Activated CD4-positive, alpha-beta T cell treated with anti-CD3 and anti-CD28 coated beads, Interleukin-2, amount 50 U/mL, for 16 hours (primary cell): ENCODE results near the gene CHRM2.

Source experiments
- DNase-seq: peaks from one replicate; pipeline ENCODE4 v3.0.0-alpha.2; 2020

Gene CHRM2

DNA sequence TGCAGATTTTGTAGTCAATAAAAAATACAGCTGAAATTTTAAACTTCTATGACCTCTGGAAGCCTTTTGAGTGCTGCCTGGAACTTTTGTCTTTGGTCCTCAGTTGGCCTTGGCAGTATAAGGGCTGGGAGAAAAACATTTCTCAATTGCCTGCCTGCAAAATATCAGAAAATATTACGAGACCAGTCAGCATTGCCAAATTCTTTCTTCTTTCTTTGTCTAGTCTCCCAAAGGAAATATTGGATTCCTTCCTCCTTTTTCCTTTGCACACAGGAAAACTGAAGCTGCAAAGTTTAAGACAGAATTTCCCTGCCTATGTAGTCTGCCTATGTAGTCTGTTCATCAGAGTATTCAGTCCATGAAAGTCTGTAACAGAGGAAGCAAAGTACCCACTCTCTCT is 95.9 kb downstream of the CHRM2 start:
- DNase-seq = no peak

GRCh38 chr7:136966825-136967224 is 98.4 kb downstream of the CHRM2 start:
- no peak for DNase-seq

DNA sequence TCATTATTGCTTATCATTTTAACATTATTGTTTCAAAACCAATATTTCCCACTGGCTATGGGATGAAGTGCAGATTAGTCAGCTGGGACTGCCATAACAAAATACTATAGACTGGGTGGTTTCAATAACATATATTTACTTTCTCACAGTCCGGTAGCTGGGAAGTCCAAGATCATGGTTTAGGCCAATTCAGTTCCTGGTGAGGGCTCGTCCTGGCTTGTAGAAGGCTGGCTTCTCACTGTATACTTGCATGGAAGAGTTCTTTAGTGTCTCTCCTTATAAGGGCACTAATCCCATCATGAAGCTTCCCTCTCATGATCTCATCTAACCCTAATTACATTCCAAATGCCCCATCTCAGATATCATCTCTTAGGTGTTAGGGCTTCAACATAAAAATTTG is 101.3 kb downstream of the CHRM2 start:
- no peak for DNase-seq

DNA sequence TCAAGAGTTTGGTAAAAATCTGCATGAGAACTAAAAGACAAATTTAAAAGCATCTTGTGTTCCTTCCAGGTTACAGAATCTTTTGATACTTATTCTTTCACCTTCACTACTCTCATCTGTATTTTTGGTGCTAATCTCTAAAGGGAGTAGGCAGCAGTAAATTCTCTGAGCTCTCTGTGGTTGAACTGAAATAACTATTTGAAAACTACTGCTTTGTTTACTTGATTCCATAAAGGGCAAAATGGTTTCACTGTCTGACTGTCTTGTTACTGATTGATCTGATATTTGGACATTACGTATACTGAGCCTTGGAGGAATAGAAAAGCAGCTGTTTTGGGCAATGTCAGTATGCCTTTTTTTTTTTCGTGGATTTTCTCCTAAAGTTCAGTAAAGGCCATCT is 103.3 kb downstream of the CHRM2 start:
- DNase-seq = no peak

GRCh38 chr7:136976504-136977251 is 108.2 kb downstream of the CHRM2 start:
- no peak for DNase-seq

DNA sequence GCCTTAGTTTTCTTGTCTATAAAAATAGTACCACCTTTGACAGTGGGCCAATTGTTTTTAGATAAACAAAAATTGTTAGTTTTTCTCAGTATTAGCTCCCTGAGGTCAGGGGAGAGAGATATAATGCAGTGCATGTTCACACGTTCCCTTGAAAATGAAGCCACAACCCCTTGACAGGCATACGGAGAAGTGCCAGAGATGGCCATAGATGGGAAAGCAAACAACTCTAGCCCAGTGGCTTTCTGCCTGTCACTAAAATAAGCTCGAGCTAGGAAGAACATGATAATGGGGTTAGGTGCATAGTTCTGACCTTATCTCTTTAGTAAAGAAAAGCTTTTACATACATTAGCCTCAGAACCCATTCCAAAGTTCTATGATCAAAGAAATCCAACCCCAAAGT is 124.9 kb downstream of the CHRM2 start:
- DNase-seq = no peak

DNA sequence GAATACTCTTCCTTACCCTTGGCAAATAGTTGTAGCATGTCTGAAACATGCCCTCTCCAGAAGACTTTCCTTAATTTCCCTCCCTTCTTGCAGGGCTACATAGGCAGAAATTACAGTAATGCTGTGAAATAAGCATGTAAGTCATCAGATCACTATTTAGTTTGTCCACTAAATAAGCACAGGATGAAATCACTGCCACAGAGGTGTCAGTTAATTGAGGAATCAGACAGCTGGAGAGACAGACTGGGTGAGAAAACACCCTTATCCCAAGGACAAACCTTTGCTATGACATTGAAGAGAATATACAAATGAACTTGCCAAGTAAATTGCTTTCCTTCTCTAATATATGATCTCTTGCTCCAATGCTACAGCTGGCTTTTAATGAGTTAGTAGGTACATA is 129.3 kb downstream of the CHRM2 start:
- DNase-seq = no peak

DNA sequence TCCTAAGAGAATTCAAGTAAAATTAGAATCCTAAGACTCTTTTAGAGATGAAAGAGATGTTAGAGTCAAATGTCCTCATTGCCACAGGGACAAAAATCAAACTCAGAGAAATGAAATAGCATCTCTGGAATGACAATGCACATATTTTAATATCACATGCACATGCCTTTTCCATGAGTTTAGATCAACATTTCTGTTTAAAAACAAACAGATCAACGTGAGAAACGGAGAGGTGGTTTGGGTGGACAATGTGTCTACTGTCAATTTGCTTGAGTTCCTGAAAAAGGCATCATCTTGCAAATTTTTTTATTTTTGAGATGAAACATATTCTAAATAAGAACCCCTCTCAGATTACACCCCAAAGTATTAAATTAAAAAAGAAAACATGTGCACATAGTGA is 130.0 kb downstream of the CHRM2 start:
- no peak for DNase-seq

GRCh38 chr7:137000621-137001020 is 132.2 kb downstream of the CHRM2 start:
- DNase-seq = no peak

DNA sequence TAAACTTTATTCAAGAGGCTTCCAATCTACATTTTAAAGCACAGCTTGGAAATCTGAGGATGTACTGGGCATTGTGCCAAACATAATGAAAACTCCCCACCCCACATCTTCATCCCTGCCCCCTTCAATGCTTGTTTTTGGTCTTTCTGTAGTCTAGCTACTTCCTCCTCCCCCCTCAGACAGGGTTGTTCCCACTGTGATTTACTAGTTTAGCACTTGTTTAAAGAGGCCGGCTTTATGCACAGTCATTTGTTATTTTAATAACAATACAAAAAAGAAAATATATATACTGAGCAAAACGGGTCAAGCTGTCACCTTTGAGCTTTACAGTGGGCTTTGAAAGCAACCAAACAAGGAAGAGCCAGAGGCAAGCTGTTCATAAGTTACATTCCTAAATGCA is 132.6 kb downstream of the CHRM2 start:
- DNase-seq = no peak

- no peak for DNase-seq
These were observed 133.0 kb downstream of the CHRM2 start for GRCh38 chr7:137001478-137001877.

- DNase-seq = no peak
These were observed 134.6 kb downstream of the CHRM2 start for GRCh38 chr7:137003086-137003485.

DNA sequence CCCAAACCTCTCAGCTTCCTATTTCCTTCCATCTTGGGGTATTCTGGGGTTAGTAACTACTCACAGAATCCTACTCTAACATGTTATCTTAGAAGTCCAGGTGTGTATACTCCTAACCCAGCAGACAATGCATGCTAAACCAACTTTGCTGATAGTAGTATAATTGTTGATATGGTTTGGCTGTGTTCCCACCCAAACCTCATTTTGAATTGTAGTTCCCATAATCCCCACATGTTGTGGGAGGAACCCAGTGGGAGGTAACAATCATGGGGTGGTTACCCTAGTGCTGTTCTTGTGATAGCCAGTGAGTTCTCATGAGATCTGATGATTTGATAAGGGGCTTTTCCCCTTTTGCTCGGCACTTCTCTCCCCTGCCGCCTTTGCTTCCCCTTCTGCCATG is 135.1 kb downstream of the CHRM2 start:
- no peak for DNase-seq

- DNase-seq = no peak
These were observed 137.4 kb downstream of the CHRM2 start for GRCh38 chr7:137005873-137006272.

GRCh38 chr7:137006293-137006692 is 137.8 kb downstream of the CHRM2 start:
- DNase-seq = no peak

GRCh38 chr7:137007001-137007694 is 138.7 kb downstream of the CHRM2 start:
- DNase-seq = no peak

DNA sequence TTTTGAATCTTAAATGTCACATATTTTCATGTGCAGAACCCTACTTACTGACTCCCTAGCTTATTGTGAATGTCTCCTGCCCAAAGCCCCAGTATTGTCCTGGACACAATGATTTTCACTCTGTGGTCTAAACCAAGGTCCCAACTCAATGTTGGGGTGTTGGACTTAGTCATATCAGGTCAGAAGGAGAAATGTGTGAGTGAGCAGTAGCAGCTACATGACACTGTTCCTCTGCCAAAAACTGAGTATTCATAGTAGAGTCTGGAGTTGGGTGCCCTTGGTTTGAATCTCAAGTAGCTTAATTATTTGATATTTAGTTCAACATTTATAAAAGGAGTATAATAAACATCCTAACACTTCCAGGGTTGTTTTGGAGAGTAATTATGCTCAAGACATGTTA is 141.0 kb downstream of the CHRM2 start:
- no peak for DNase-seq

DNA sequence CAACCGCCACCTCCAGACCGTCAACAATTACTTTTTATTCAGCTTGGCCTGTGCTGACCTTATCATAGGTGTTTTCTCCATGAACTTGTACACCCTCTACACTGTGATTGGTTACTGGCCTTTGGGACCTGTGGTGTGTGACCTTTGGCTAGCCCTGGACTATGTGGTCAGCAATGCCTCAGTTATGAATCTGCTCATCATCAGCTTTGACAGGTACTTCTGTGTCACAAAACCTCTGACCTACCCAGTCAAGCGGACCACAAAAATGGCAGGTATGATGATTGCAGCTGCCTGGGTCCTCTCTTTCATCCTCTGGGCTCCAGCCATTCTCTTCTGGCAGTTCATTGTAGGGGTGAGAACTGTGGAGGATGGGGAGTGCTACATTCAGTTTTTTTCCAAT is 146.6 kb downstream of the CHRM2 start:
- DNase-seq = no peak

GRCh38 chr7:137017221-137017620 is 148.8 kb downstream of the CHRM2 start:
- DNase-seq = no peak

DNA sequence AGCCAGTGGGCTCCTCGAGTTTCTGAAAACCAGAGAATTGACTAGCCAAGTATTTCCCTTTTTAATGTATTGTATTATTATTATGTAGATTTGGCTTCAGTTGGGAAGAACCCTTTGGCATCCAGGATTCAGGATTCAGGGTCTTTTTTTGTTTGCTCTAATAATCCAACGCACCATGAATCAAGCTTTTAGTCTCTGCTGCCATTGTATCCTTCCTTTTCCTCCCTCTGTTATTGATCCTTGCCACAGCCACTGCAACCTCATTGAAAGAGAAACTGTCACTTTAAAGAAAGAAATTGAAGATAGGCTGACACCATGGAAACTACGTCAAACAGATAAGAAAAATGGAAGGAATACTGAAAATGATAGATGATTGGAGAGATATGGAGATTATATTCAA is 150.0 kb downstream of the CHRM2 start:
- no peak for DNase-seq

GRCh38 chr7:137020351-137020750 is 151.9 kb downstream of the CHRM2 start:
- DNase-seq = no peak

DNA sequence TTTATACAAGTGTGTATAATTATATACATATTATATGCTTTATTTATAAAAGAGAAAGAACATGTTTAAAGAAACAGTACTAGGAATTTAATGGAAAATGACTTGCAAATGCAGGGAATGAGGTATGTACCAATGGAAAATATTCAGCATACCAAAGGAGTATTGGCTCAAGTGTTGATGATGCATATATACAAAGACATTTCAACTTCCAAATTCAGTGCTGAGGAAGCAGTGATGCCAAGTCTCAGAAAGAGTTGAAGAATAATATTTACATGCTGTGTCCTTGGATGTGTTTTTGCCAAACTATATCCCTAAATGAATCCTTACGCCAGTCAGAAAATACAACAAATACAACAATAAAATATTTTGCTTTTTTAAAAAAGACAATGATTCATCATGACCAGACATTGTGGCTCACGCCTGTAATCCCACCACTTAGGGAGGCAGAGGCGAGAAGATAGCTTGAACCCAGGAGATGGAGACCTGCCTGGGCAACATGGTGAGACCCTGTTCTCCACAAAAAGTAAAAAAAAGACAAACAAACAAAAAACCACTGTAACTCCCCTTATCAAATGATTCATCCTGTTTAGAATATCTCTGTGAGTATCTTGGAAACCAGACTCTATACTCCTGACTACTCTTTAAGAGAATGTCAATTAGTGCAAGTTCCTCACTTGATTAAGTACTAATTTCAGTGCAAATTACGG is 157.2 kb downstream of the CHRM2 start:
- no peak for DNase-seq

- no peak for DNase-seq
These were observed 157.7 kb downstream of the CHRM2 start for GRCh38 chr7:137026176-137026500.

- no peak for DNase-seq
These were observed 164.0 kb downstream of the CHRM2 start for GRCh38 chr7:137032436-137032835.
